Measurements from ENCODE around the gene SLC43A2. TPM values are rescaled to one million over a fixed set of nuclear protein-coding genes. Genes with fewer than 3 reads are reported as not detected.

SLC43A2 gene
- polyA plus RNA-seq, 2 of the 4 experiments (the other 2 are of a cell fraction) = 3.5 to 7.0 TPM

DNA sequence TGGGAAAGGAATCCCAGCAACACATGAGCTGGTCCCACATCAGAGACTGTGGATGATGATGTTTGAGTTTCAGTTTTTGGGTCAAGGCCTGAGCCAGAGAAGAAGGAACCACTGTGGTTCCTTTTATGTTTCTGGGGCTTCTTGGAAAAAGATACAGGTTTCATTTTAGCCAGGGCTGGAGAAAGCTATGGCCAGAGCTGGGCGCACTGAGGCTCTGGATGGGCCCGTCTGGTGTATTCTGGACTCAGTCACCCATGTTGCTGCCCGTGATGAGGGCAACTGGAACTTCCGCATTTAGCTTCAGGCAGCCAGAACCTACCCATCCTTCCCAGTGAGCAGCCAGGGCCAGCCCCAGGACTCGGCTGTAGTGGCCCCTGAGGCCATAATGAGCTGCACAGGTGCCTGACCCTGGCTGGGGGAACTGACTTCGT lies 51.0 kb downstream of the SLC43A2 start:
- no peak for DNase-seq (ENCODE audit: low read depth in 1 of 2, low spot score in 1 of 2)
- FAIRE-seq = no peak
- TF ChIP-seq SMC3 (IDR thresholded peaks at IDR 0.05) = no peak
- TF ChIP-seq CEBPB (IDR thresholded peaks at IDR 0.05) = 0 out of 4 replicates have a peak, but pooled peaks of 1 of the 2 experiments have one; percentile 2
- Histone ChIP-seq H3K4me2 (0 out of 3 replicates have a peak overlapping the region, but pooled peaks have one; percentile 19), H3K4me3 (no peak overlapping the region), H3K4me1 (peaks cover 17% of the 10 kb centered on the region), H3K27ac (peak overlapping the region in 1 of 2 experiments; percentile 76; a peak in 4 of 6 replicates), H3K9me3 (no peaks in the 10 kb centered on the region)
- ATAC-seq = no peak; a peak in 1 of 6 replicates
- WGBS (ENCODE audit: missing lambda C conversion rate) = 75% methylated on average over 6 of the region's 6 CpGs
- POLR2A ChIA-PET = interaction anchor here (0.6 to 1.5 kb wide), 3 partner anchors 12 to 51 kb away, joined by 3 to 9 read pairs (median 4); partner anchors contain the start of gene SLC43A2
- CTCF ChIA-PET = interaction anchor here (0.6 to 21.0 kb wide), 13 partner anchors 8 to 1868 kb away, joined by 3 to 497 read pairs (median 4); partner anchors contain the start of genes PITPNA, RILP, SCARF1 and SLC43A2

DNA sequence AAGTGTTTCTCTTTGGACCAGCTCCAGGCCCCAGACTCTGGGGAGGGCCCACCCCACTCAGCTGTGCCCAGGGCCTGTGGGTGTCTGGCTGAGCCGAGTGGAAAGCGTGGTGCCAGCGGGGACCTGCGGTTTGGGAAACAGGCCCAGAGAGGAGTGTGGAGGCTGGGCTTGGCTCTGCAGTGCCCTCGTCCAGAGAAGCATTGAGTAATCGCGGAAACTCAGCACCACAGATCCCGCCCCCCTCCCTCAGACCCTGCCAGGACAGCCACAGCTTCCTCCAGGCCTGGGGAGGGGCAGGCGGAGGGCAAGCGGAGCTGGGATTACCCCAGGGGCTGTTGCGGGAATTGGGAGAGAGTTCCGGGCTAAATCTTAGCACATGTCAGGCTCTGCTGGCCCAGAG lies 51.5 kb downstream of the SLC43A2 start:
- ATAC-seq = peak in 1 of 2 experiments; percentile 46; a peak in 3 of 6 replicates
- Histone ChIP-seq H3K4me3 (no peak overlapping the region), H3K27ac (peak overlapping the region in 1 of 2 experiments; percentile 76; a peak in 4 of 6 replicates), H3K4me2 (0 out of 3 replicates have a peak overlapping the region, but pooled peaks have one; percentile 19), H3K9me3 (no peaks in the 10 kb centered on the region), H3K4me1 (peaks cover 17% of the 10 kb centered on the region)
- TF ChIP-seq EP300 (IDR thresholded peaks at IDR 0.05) (no peak), CHD2 (IDR thresholded peaks at IDR 0.05; ENCODE audit: low read length, partially characterized antibody) (no peak), CEBPB (IDR thresholded peaks at IDR 0.05) (peak; percentile 8 to 36; a peak in 1 of 4 replicates)
- 66% methylated on average over 10 of the region's 12 CpGs for WGBS (ENCODE audit: missing lambda C conversion rate)
- peak in 1 of 2 experiments; percentile 49 for DNase-seq (ENCODE audit: low read depth in 1 of 2, low spot score in 1 of 2)
- ChIA-PET CTCF (interaction anchor here (0.7 to 21.0 kb wide), 13 partner anchors 9 to 206 kb away, joined by 3 to 497 read pairs (median 4); partner anchors contain the start of genes PITPNA, RILP, SCARF1 and SLC43A2), POLR2A (interaction anchor here (1.0 to 1.5 kb wide), 3 partner anchors 13 to 52 kb away, joined by 4 to 9 read pairs (median 6); partner anchors contain the start of gene SLC43A2)
- no peak for FAIRE-seq

DNA sequence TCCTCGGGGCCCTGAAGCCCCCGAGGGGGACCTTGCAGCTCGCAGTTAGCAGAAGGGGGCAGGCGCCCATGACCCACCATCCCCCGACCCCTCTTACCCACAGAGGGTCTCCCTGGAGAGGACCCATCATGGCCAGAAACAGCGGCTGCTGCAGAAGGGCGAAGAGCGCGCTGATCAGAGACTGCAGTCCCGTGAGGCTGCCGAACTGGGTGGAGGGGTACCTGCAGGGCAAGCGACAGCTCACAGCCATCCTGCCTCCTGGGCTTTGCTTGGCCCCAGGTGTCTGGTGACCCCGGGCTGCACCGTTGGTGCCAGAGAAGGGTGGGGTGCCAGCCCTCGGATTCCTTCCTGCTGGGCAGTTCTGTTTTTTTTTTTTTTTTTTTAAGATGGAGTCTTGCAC lies 52.1 kb downstream of the SLC43A2 start:
- ATAC-seq (no peak), DNase-seq (ENCODE audit: low read depth in 1 of 2, low spot score in 1 of 2) (no peak), FAIRE-seq (no peak)
- TF ChIP-seq EHMT2 (IDR thresholded peaks at IDR 0.05; ENCODE audit: low read depth) = no peak
- TF ChIP-seq NFE2L2 (conservative IDR thresholded peaks at IDR 0.05; ENCODE audit: low read length) = no peak
- TF ChIP-seq EP300 (IDR thresholded peaks at IDR 0.05) = no peak
- no peak for TF ChIP-seq KDM1A (IDR thresholded peaks at IDR 0.05; ENCODE audit: low read depth)
- TF ChIP-seq, protein P1, sequence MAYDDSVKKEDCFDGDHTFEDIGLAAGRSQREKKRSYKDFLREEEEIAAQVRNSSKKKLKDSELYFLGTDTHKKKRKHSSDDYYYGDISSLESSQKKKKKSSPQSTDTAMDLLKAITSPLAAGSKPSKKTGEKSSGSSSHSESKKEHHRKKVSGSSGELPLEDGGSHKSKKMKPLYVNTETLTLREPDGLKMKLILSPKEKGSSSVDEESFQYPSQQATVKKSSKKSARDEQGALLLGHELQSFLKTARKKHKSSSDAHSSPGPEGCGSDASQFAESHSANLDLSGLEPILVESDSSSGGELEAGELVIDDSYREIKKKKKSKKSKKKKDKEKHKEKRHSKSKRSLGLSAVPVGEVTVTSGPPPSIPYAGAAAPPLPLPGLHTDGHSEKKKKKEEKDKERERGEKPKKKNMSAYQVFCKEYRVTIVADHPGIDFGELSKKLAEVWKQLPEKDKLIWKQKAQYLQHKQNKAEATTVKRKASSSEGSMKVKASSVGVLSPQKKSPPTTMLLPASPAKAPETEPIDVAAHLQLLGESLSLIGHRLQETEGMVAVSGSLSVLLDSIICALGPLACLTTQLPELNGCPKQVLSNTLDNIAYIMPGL (CRISPR knock-in tag; IDR thresholded peaks at IDR 0.05; ENCODE audit: borderline replicate concordance) = no peak
- no peak for TF ChIP-seq KDM5A (IDR thresholded peaks at IDR 0.05)
- TF ChIP-seq, protein P2, sequence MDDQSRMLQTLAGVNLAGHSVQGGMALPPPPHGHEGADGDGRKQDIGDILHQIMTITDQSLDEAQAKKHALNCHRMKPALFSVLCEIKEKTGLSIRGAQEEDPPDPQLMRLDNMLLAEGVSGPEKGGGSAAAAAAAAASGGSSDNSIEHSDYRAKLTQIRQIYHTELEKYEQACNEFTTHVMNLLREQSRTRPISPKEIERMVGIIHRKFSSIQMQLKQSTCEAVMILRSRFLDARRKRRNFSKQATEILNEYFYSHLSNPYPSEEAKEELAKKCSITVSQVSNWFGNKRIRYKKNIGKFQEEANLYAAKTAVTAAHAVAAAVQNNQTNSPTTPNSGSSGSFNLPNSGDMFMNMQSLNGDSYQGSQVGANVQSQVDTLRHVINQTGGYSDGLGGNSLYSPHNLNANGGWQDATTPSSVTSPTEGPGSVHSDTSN (IDR thresholded peaks at IDR 0.05) = no peak
- no peak for TF ChIP-seq TP53 (CRISPR knock-in tag; IDR thresholded peaks at IDR 0.05)
- TF ChIP-seq, protein P3, sequence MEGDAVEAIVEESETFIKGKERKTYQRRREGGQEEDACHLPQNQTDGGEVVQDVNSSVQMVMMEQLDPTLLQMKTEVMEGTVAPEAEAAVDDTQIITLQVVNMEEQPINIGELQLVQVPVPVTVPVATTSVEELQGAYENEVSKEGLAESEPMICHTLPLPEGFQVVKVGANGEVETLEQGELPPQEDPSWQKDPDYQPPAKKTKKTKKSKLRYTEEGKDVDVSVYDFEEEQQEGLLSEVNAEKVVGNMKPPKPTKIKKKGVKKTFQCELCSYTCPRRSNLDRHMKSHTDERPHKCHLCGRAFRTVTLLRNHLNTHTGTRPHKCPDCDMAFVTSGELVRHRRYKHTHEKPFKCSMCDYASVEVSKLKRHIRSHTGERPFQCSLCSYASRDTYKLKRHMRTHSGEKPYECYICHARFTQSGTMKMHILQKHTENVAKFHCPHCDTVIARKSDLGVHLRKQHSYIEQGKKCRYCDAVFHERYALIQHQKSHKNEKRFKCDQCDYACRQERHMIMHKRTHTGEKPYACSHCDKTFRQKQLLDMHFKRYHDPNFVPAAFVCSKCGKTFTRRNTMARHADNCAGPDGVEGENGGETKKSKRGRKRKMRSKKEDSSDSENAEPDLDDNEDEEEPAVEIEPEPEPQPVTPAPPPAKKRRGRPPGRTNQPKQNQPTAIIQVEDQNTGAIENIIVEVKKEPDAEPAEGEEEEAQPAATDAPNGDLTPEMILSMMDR (IDR thresholded peaks at IDR 0.05) = no peak
- TF ChIP-seq, protein P4, sequence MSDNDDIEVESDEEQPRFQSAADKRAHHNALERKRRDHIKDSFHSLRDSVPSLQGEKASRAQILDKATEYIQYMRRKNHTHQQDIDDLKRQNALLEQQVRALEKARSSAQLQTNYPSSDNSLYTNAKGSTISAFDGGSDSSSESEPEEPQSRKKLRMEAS (IDR thresholded peaks at IDR 0.05) = no peak
- TF ChIP-seq, protein P5, sequence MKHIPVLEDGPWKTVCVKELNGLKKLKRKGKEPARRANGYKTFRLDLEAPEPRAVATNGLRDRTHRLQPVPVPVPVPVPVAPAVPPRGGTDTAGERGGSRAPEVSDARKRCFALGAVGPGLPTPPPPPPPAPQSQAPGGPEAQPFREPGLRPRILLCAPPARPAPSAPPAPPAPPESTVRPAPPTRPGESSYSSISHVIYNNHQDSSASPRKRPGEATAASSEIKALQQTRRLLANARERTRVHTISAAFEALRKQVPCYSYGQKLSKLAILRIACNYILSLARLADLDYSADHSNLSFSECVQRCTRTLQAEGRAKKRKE (CRISPR knock-in tag; IDR thresholded peaks at IDR 0.05; ENCODE audit: low read depth) = no peak
- no peak overlapping the region for H3K4me3 ChIP-seq
- peaks cover 17% of the 10 kb centered on the region for H3K4me1 ChIP-seq
- WGBS (ENCODE audit: missing lambda C conversion rate) = 82% methylated on average over 13 of the region's 15 CpGs
- H3K27ac ChIP-seq = peak overlapping the region in 1 of 2 experiments; percentile 11; a peak in 1 of 6 replicates
- CTCF ChIA-PET = interaction anchor here (0.6 to 21.0 kb wide), 9 partner anchors 9 to 364 kb away, joined by 3 to 497 read pairs (median 5); partner anchors contain the start of genes PITPNA, RILP, SCARF1 and SLC43A2
- H3K9me3 ChIP-seq = no peaks in the 10 kb centered on the region
- POLR2A ChIA-PET = interaction anchor here (1.0 kb wide), 1 partner anchor 42 kb away, joined by 6 read pairs; no protein-coding TSS in a partner anchor
- no peak overlapping the region for H3K4me2 ChIP-seq
